MM.1S (cell line): ENCODE data around the gene SGK1.
"Not testable (repeated sequence)": the region's sequence is repeated elsewhere in the genome, so short reads cannot be mapped to it uniquely, and the experiment has no call there.

Source experiments
- EZH2 ChIP-seq: fragments of 300-600 bp; sonication (generic); optimal IDR thresholded peaks from 2 replicates; pipeline ENCODE3; 2017; ENCODE audit warnings: low read depth, mild to moderate bottlenecking, antibody characterized with exemption, low read length, mixed read lengths
- EZH2phosphoT487 ChIP-seq: fragments of 300-600 bp; sonication (generic); IDR thresholded peaks from 2 replicates; pipeline ENCODE4 v1.6.1; 2018; ENCODE audit warnings: antibody characterized with exemption, low read length
- TF ChIP-seq, protein P1 (sequence below): fragments of 300-600 bp; sonication (generic); IDR thresholded peaks from 2 replicates; pipeline ENCODE4 v1.5.1; 2016; ENCODE audit warnings: antibody characterized with exemption, low read length, mixed read lengths

DNA sequence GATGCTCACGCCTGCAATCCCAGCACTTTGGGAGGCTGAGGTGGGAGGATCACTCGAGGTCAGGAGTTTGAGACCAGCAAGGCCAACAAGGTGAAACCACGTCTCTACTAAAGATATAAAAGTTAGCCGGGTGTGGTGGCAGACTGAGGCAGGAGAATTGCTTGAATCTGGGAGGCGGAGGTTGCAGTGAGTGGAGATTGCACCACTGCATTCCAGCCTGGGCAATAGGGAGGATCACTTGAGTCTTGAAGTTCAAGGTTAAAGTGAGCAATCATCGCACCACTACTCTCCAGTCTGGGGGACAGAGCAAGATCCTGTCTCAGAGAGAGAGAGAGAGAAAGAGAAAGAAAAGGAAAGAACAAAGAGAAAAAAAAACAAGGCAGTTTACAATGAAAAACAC is 13.5 kb downstream of the SGK1 start:
- TF ChIP-seq, protein P1, sequence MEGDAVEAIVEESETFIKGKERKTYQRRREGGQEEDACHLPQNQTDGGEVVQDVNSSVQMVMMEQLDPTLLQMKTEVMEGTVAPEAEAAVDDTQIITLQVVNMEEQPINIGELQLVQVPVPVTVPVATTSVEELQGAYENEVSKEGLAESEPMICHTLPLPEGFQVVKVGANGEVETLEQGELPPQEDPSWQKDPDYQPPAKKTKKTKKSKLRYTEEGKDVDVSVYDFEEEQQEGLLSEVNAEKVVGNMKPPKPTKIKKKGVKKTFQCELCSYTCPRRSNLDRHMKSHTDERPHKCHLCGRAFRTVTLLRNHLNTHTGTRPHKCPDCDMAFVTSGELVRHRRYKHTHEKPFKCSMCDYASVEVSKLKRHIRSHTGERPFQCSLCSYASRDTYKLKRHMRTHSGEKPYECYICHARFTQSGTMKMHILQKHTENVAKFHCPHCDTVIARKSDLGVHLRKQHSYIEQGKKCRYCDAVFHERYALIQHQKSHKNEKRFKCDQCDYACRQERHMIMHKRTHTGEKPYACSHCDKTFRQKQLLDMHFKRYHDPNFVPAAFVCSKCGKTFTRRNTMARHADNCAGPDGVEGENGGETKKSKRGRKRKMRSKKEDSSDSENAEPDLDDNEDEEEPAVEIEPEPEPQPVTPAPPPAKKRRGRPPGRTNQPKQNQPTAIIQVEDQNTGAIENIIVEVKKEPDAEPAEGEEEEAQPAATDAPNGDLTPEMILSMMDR: not testable (repeated sequence)
- not testable (repeated sequence) for TF ChIP-seq EZH2, EZH2phosphoT487
